OCI-LY7 (cell line): ENCODE data around the gene EMP1. TPM values are rescaled to one million over a fixed set of nuclear protein-coding genes. Genes with fewer than 3 reads are reported as not detected.

Experiments used
- BruUV-seq: library from RNA; stranded (reverse); fragments of 400-500 nt; replicated peaks from 2 replicates; lab custom pipeline; 2021; lab: Mats Ljungman, UMichigan
- CTCF ChIA-PET: fragments of 300-600 bp; sonication (Branson Sonifier 250); formaldehyde crosslinking; loops from one replicate; lab custom pipeline; 2022; ENCODE audit warnings: antibody characterized with exemption; ENCODE audit not compliant: unreplicated experiment; lab: Charles Lee
- POLR2A ChIA-PET: fragments of 300-600 bp; sonication (Branson Sonifier 250); formaldehyde crosslinking; loops from one replicate; lab custom pipeline; 2022; ENCODE audit warnings: antibody characterized with exemption; lab: Charles Lee
- DNase-seq: peaks from one replicate; pipeline ENCODE4 v3.0.0-alpha.2; 2015; ENCODE audit warnings: low spot score
- H2AFZ ChIP-seq: fragments of 200-600 bp; sonication (generic), shearing (Covaris generic); 2 replicates; pipeline ENCODE4 v1.6.1; 2014; ENCODE audit warnings: mild to moderate bottlenecking, antibody characterized with exemption, low read length, moderate library complexity
- H3K27ac ChIP-seq: fragments of 200-600 bp; sonication (generic); 2 replicates; pipeline ENCODE4 v1.5.1; 2014; ENCODE audit warnings: mixed run types, low read depth, mild to moderate bottlenecking, moderate library complexity, low read length, inconsistent platforms; ENCODE audit not compliant: poor library complexity, severe bottlenecking
- H3K36me3 ChIP-seq: fragments of 200-600 bp; sonication (generic); 2 replicates; pipeline ENCODE4 v1.6.1; 2014; ENCODE audit warnings: mild to moderate bottlenecking, antibody characterized with exemption, low read length, moderate library complexity, mixed read lengths; ENCODE audit not compliant: insufficient read depth
- H3K4me1 ChIP-seq: fragments of 200-600 bp; sonication (generic); 2 replicates; pipeline ENCODE4 v1.5.1; 2014; ENCODE audit warnings: mild to moderate bottlenecking, low read length; ENCODE audit not compliant: insufficient read depth, poor library complexity, severe bottlenecking
- H3K4me2 ChIP-seq: fragments of 200-600 bp; sonication (generic); 2 replicates; pipeline ENCODE4 v1.6.1; 2014; ENCODE audit warnings: mild to moderate bottlenecking, low read length
- H3K4me3 ChIP-seq: fragments of 200-600 bp; sonication (generic); 2 replicates; pipeline ENCODE4 v1.5.1; 2014; ENCODE audit warnings: mild to moderate bottlenecking, low read depth, low read length; ENCODE audit not compliant: poor library complexity, severe bottlenecking
- H3K79me2 ChIP-seq: fragments of 200-600 bp; sonication (generic); 2 replicates; pipeline ENCODE4 v1.6.1; 2016; ENCODE audit warnings: low read depth, mild to moderate bottlenecking, low read length, moderate library complexity, mixed read lengths; ENCODE audit not compliant: insufficient read depth
- H3K9me2 ChIP-seq: fragments of 200-600 bp; sonication (generic); 2 replicates; pipeline ENCODE4 v1.6.1; 2016; ENCODE audit warnings: mild to moderate bottlenecking, low read length, mixed read lengths; ENCODE audit not compliant: insufficient read depth
- H3K9me3 ChIP-seq: fragments of 200-600 bp; sonication (generic); 2 replicates; pipeline ENCODE4 v1.6.1; 2014; ENCODE audit warnings: mild to moderate bottlenecking, mixed run types, low read length, mixed read lengths
- H4K20me1 ChIP-seq: fragments of 200-600 bp; sonication (generic); 2 replicates; pipeline ENCODE4 v1.6.1; 2014; ENCODE audit warnings: mild to moderate bottlenecking, antibody characterized with exemption, low read length, moderate library complexity, mixed read lengths; ENCODE audit not compliant: insufficient read depth
- EZH2phosphoT487 ChIP-seq: fragments of 200-600 bp; sonication (generic); IDR thresholded peaks from 2 replicates; pipeline ENCODE4 v1.6.1; 2018; ENCODE audit warnings: low read depth, borderline replicate concordance, mild to moderate bottlenecking, mixed run types, antibody characterized with exemption, low read length, moderate library complexity, mixed read lengths
- intact Hi-C: fragments of 100-400 bp; cut with micrococcal nuclease; formaldehyde crosslinking; loops from one replicate; pipeline ENCODE4 v1.10.0; 2022; ENCODE audit not compliant: unreplicated experiment
- total RNA-seq, 2 experiments: library from RNA; depleted of rRNA in 1 of 2; stranded (reverse); fragments of >200 nt in 1 of 2; shearing (Covaris generic) in 1 of 2; gene quantifications; 2 replicates each; pipeline ENCODE4 v1.2.3, GENCODE V29; 2014 to 2022
- TF ChIP-seq, protein P1 (sequence below): fragments of 200-600 bp; sonication (generic); conservative IDR thresholded peaks from 2 replicates; pipeline ENCODE4 v1.5.1; 2014; ENCODE audit warnings: mild to moderate bottlenecking, antibody characterized with exemption, low read length, moderate library complexity, mixed read lengths

The EMP1 gene
- total RNA-seq, 2 experiments from 2014 or later, result 0.40 TPM; not detected in 1

DNA sequence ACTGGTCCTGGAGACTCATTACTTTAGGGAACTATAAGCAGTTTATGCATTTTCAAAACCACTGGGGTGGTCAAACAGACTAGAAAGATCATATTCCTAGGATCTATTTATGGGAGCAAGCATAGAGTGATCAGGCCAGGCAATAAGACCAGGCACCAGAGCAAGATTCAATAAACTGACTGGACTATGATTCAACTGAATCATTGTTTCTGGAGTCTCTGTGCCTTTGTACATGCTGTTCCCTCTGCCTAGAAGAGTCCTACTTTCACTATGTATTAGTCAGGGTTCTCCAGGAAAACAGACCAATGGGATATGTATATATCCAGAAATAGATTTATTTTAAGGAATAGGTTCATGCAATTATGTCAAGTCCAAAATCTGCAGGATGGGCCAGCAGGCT is 55.5 kb downstream of the EMP1 start:
- Histone ChIP-seq H3K9me2 (no peaks in the 10 kb centered on the region), H3K4me2 (no peak overlapping the region), H3K4me3 (no peak overlapping the region), H3K27ac (no peak overlapping the region), H3K79me2 (no peaks in the 10 kb centered on the region), H4K20me1 (no peaks in the 10 kb centered on the region), H3K36me3 (no peaks in the 10 kb centered on the region), H3K9me3 (no peaks in the 10 kb centered on the region), H2AFZ (no peak overlapping the region), H3K4me1 (no peaks in the 10 kb centered on the region)
- no TSS peak for BruUV-seq
- no peak for DNase-seq
- intact Hi-C loops, result no loop called here
- ChIA-PET CTCF (no interaction called here), POLR2A (no interaction called here)
- TF ChIP-seq, protein P1, sequence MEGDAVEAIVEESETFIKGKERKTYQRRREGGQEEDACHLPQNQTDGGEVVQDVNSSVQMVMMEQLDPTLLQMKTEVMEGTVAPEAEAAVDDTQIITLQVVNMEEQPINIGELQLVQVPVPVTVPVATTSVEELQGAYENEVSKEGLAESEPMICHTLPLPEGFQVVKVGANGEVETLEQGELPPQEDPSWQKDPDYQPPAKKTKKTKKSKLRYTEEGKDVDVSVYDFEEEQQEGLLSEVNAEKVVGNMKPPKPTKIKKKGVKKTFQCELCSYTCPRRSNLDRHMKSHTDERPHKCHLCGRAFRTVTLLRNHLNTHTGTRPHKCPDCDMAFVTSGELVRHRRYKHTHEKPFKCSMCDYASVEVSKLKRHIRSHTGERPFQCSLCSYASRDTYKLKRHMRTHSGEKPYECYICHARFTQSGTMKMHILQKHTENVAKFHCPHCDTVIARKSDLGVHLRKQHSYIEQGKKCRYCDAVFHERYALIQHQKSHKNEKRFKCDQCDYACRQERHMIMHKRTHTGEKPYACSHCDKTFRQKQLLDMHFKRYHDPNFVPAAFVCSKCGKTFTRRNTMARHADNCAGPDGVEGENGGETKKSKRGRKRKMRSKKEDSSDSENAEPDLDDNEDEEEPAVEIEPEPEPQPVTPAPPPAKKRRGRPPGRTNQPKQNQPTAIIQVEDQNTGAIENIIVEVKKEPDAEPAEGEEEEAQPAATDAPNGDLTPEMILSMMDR, result no peak
- no peak for TF ChIP-seq EZH2phosphoT487

DNA sequence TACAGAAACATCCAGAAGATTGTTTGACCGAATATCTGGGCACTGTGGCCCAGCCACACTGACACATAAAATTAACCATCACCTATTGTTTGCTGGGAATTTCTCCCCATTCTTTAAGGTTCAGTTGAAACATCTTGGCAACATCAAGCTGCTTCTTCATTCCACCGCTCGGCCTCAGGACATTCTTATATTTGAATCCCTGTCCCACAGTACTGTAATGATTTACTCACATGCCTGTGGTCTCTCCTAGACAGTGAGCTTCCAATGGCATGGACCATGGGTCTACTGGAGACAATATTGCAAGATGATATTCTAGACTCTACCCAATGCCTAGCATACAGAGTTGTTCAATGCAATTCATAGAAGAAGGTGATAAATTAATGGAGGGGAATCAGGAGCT is 56.1 kb downstream of the EMP1 start:
- Histone ChIP-seq H4K20me1 (no peaks in the 10 kb centered on the region), H3K9me2 (no peaks in the 10 kb centered on the region), H3K4me2 (no peak overlapping the region), H3K27ac (no peak overlapping the region), H3K36me3 (no peaks in the 10 kb centered on the region), H3K4me3 (no peak overlapping the region), H3K4me1 (no peaks in the 10 kb centered on the region), H3K79me2 (no peaks in the 10 kb centered on the region), H2AFZ (no peak overlapping the region), H3K9me3 (no peaks in the 10 kb centered on the region)
- TF ChIP-seq, protein P1, result no peak
- TF ChIP-seq EZH2phosphoT487, result no peak
- DNase-seq, result no peak
- intact Hi-C loops, result no loop called here
- BruUV-seq, result no TSS peak
- ChIA-PET CTCF (no interaction called here), POLR2A (no interaction called here)

DNA sequence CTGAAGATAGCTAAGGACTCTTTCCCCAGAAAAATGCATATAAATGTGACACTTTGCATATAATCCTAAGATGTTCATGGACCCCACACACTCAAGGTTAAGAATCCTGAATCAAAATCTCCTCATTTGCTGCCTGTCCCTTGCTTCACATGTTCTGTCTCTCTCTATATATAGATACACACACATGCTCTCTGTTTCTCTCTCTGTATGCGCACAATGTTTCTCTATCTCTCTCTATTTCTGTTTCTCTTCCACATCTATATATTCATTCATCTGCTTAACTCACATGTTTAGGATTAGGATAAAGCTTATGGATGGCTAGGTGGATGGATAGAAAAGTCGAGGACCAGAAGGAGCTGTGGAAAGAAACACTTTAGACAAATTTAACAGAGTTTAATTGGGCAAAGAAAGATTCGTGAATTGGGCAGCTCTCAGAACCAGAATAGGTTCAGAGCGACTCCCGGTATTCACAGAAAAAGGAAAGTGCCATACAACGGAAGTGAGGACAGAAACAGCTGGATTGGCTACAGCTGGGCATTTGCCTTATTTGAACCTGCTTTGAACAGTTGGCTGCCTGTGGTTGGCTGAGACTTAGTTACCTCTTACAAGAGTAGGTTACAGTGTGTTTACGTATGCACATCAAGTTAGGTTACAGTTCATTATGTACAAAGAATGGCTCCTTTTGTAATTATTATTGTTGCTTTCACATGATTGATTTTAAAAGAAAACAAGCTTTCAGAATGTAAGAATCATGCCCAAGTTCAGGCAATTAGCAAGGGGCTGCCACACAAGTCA is 57.6 kb downstream of the EMP1 start:
- Histone ChIP-seq H2AFZ (no peak overlapping the region), H3K27ac (no peak overlapping the region), H3K4me3 (no peak overlapping the region), H3K9me2 (no peaks in the 10 kb centered on the region), H3K4me2 (no peak overlapping the region), H3K79me2 (no peaks in the 10 kb centered on the region), H4K20me1 (no peaks in the 10 kb centered on the region), H3K36me3 (no peaks in the 10 kb centered on the region), H3K9me3 (no peaks in the 10 kb centered on the region), H3K4me1 (no peaks in the 10 kb centered on the region)
- DNase-seq, result no peak
- ChIA-PET POLR2A (interaction anchor here (0.7 to 1.0 kb wide), 2 partner anchors 35 to 307 kb away, joined by 3 to 4 read pairs; no protein-coding TSS in a partner anchor), CTCF (no interaction called here)
- TF ChIP-seq, protein P1, result no peak
- TF ChIP-seq EZH2phosphoT487, result no peak
- no TSS peak for BruUV-seq
- intact Hi-C loops, result no loop called here
